Measurements from ENCODE around the gene DZIP3. TPM values are rescaled to one million over a fixed set of nuclear protein-coding genes. Genes with fewer than 3 reads are reported as not detected.
"Not testable (repeated sequence)": the region's sequence is repeated elsewhere in the genome, so short reads cannot be mapped to it uniquely, and the experiment has no call there.

DZIP3 gene
- total and polyA plus RNA-seq, 2 experiments from 2014 or later: 5.4 to 6.5 TPM

DNA sequence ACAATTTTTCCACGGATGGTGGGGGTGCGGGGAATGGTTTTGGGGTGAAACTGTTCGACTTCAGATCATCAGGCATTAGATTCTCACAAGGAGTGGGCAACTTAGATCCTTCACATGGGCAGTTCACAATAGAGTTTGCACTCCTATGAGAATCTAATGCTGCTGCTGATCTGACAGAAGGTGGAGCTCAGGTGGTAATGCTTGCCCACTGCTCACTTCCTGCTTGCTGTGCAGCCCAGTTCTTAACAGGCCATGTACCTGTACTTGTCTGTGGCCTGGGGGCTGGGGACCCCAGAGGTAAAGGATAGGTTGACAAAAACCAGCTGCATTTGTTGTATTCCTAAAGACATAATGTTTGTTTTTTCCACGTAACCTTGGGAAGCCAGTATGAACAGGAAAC lies 16.0 kb downstream of the DZIP3 start:
- no peak for DNase-seq
- TF ChIP-seq EZH2 (IDR thresholded peaks at IDR 0.05; ENCODE audit: insufficient read depth, poor library complexity, severe bottlenecking): no peak
- TF ChIP-seq EZH2phosphoT487 (IDR thresholded peaks at IDR 0.05; ENCODE audit: insufficient read depth, low read depth): no peak
- Histone ChIP-seq H3K79me2 (ENCODE audit: insufficient read depth) (no peaks in the 10 kb centered on the region), H3K9ac (no peak overlapping the region), H3K27me3 (replicated peaks; ENCODE audit: insufficient read depth) (no peaks in the 10 kb centered on the region), H3K4me2 (ENCODE audit: unreplicated experiment) (no peak overlapping the region), H3K4me3 (no peak overlapping the region), H3K36me3 (ENCODE audit: low read depth) (no peaks in the 10 kb centered on the region), H3K27ac (no peak overlapping the region), H3K4me1 (ENCODE audit: insufficient read depth) (peaks cover 7% of the 10 kb centered on the region; the same call in 1 of the 2 replicates), H3F3A (ENCODE audit: insufficient read depth) (0 out of 2 replicates have a peak, but pooled peaks cover 4% of the 10 kb centered on the region), H4K20me1 (ENCODE audit: insufficient read depth) (no peaks in the 10 kb centered on the region), H3K9me2 (ENCODE audit: insufficient read depth) (no peaks in the 10 kb centered on the region), H3K9me3 (ENCODE audit: low read depth) (no peaks in the 10 kb centered on the region), H2AFZ (no peak overlapping the region)
- WGBS, 2 experiments (ENCODE audit: low coverage in 1 of 2, low lambda C conversion rate in 2 of 2, missing lambda C conversion rate in 2 of 2): 75% methylated on average over 4 of the region's 4 CpGs
- in situ Hi-C loops (cut with MboI): no loop called here

DNA sequence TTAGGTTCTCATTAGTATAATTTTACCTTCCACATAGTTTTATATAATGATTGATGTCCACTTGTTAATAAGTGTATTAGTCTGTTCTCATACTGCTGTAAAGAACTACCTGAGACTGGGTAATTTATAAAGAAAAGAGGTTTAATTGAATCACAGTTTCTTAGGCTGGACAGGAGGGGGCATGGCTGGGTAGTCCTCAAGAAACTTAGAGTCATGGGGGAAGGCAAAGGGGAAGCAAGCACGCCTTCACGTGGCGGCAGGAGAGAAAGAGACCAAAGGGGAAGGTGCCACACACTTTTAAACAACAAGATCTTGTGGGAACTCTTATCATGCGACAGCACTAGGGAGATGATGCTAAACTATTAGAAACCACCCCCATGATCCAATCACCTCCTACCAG lies 19.2 kb downstream of the DZIP3 start:
- H3K4me2 ChIP-seq (ENCODE audit: unreplicated experiment): no peak overlapping the region
- H3K79me2 ChIP-seq (ENCODE audit: insufficient read depth): no peaks in the 10 kb centered on the region
- H3K36me3 ChIP-seq (ENCODE audit: low read depth): no peaks in the 10 kb centered on the region
- no peaks in the 10 kb centered on the region for H3K27me3 ChIP-seq (replicated peaks; ENCODE audit: insufficient read depth)
- H3K4me1 ChIP-seq (ENCODE audit: insufficient read depth): peaks cover 3% of the 10 kb centered on the region; the same call in 1 of the 2 replicates
- no peak overlapping the region for H3K27ac ChIP-seq
- no peaks in the 10 kb centered on the region for H3K9me3 ChIP-seq (ENCODE audit: low read depth)
- in situ Hi-C loops (cut with MboI): no loop called here
- no peaks in the 10 kb centered on the region for H4K20me1 ChIP-seq (ENCODE audit: insufficient read depth)
- 80 to 87% methylated on average over 4 of the region's 4 CpGs for WGBS, 2 experiments (ENCODE audit: low coverage in 1 of 2, low lambda C conversion rate in 2 of 2, missing lambda C conversion rate in 2 of 2)
- no peak for TF ChIP-seq EZH2phosphoT487 (IDR thresholded peaks at IDR 0.05; ENCODE audit: insufficient read depth, low read depth)
- TF ChIP-seq EZH2 (IDR thresholded peaks at IDR 0.05; ENCODE audit: insufficient read depth, poor library complexity, severe bottlenecking): no peak
- H3K9ac ChIP-seq: no peak overlapping the region
- no peak overlapping the region for H3K4me3 ChIP-seq
- H3K9me2 ChIP-seq (ENCODE audit: insufficient read depth): no peaks in the 10 kb centered on the region
- H2AFZ ChIP-seq: no peak overlapping the region
- 0 out of 2 replicates have a peak, but pooled peaks cover under 1% of the 10 kb centered on the region for H3F3A ChIP-seq (ENCODE audit: insufficient read depth)
- no peak for DNase-seq

DNA sequence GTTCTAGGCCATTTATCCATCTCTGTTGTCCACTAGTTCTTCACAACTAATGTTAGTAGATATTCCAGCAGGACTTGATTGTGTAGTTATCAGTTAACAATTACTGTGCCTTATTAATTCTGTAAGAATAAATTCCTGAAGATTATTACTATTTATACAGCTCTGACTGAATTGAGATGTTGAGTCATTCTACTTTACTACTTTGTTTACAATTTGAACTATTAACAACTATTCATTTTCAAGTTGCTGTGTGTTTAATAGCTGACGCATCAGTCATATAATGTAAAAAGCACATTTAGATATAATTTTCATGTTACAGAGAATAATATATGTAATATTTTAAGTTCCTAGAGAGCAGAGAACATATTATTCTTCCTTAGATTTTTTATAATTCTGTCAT lies 21.1 kb downstream of the DZIP3 start:
- H3K79me2 ChIP-seq (ENCODE audit: insufficient read depth): no peaks in the 10 kb centered on the region
- H3K4me1 ChIP-seq (ENCODE audit: insufficient read depth): no peaks in the 10 kb centered on the region
- no peaks in the 10 kb centered on the region for H4K20me1 ChIP-seq (ENCODE audit: insufficient read depth)
- H3K9ac ChIP-seq: no peak overlapping the region
- TF ChIP-seq EZH2 (IDR thresholded peaks at IDR 0.05; ENCODE audit: insufficient read depth, poor library complexity, severe bottlenecking) (no peak), EZH2phosphoT487 (IDR thresholded peaks at IDR 0.05; ENCODE audit: insufficient read depth, low read depth) (no peak)
- no peak overlapping the region for H3K4me3 ChIP-seq
- no peaks in the 10 kb centered on the region for H3K9me2 ChIP-seq (ENCODE audit: insufficient read depth)
- H3F3A ChIP-seq (ENCODE audit: insufficient read depth): no peaks in the 10 kb centered on the region
- no peaks in the 10 kb centered on the region for H3K36me3 ChIP-seq (ENCODE audit: low read depth)
- no peak overlapping the region for H2AFZ ChIP-seq
- no peak overlapping the region for H3K27ac ChIP-seq
- H3K9me3 ChIP-seq (ENCODE audit: low read depth): no peaks in the 10 kb centered on the region
- H3K4me2 ChIP-seq (ENCODE audit: unreplicated experiment): no peak overlapping the region
- DNase-seq: no peak
- no peaks in the 10 kb centered on the region for H3K27me3 ChIP-seq (replicated peaks; ENCODE audit: insufficient read depth)
- 100% methylated on average over 1 of the region's 1 CpG for WGBS, 2 experiments (ENCODE audit: low coverage in 1 of 2, low lambda C conversion rate in 2 of 2, missing lambda C conversion rate in 2 of 2)
- in situ Hi-C loops (cut with MboI): no loop called here

DNA sequence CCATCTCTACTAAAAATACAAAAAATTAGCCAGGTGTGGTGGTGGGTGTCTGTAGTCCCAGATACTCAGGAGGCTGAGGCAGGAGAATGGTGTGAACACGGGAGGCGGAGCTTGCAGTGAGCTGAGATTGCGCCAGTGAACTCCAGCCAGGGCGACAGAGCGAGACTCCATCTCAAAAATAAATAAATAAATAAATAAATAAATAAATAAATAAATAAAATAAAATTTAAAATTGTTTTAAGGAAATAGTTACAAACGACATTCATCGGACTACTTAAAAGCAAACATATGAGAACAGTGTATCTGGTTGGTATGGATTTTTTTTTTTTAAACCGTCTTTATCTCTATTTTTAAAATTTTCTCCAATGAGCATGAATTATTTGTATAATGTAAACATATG lies 26.6 kb downstream of the DZIP3 start:
- H3K79me2 ChIP-seq (ENCODE audit: insufficient read depth); H3K4me3 ChIP-seq; DNase-seq; H2AFZ ChIP-seq; H3K9ac ChIP-seq; H3K9me3 ChIP-seq (ENCODE audit: low read depth); H3K36me3 ChIP-seq (ENCODE audit: low read depth); H3F3A ChIP-seq (ENCODE audit: insufficient read depth); H4K20me1 ChIP-seq (ENCODE audit: insufficient read depth); H3K9me2 ChIP-seq (ENCODE audit: insufficient read depth); H3K4me2 ChIP-seq (ENCODE audit: unreplicated experiment); H3K27ac ChIP-seq; H3K27me3 ChIP-seq (replicated peaks; ENCODE audit: insufficient read depth); in situ Hi-C loops (cut with MboI); H3K4me1 ChIP-seq (ENCODE audit: insufficient read depth): not testable (repeated sequence)
- 91 to 93% methylated on average over 8 of the region's 8 CpGs for WGBS, 2 experiments (ENCODE audit: low coverage in 1 of 2, low lambda C conversion rate in 2 of 2, missing lambda C conversion rate in 2 of 2)

DNA sequence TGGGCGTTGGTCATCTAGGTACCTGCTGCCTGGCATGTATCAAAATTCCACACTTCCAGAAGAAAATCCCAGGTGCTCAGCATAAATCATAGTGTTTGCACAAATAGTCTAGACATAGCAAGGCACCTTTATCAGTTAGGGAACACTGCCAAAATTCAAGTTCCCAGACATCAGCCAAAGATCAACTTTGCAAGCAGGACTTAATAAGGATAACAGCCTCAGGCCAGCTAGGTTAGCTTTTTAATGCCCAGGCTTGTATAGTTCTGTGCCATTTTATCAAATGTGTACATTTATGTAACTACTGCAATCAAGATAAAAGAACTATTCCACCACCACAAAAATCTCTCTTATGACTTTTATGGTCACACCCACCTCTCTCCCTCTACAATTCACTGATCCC lies 30.7 kb downstream of the DZIP3 start:
- no peak overlapping the region for H3K4me3 ChIP-seq
- in situ Hi-C loops (cut with MboI): no loop called here
- no peak overlapping the region for H3K27ac ChIP-seq
- H3K27me3 ChIP-seq (replicated peaks; ENCODE audit: insufficient read depth): no peaks in the 10 kb centered on the region
- H4K20me1 ChIP-seq (ENCODE audit: insufficient read depth): no peaks in the 10 kb centered on the region
- no peak for DNase-seq
- WGBS, 2 experiments (ENCODE audit: low coverage in 1 of 2, low lambda C conversion rate in 2 of 2, missing lambda C conversion rate in 2 of 2): 78 to 91% methylated on average over 1 of the region's 1 CpG
- no peaks in the 10 kb centered on the region for H3K9me2 ChIP-seq (ENCODE audit: insufficient read depth)
- H2AFZ ChIP-seq: no peak overlapping the region
- H3K9ac ChIP-seq: no peak overlapping the region
- no peaks in the 10 kb centered on the region for H3F3A ChIP-seq (ENCODE audit: insufficient read depth)
- H3K9me3 ChIP-seq (ENCODE audit: low read depth): no peaks in the 10 kb centered on the region
- H3K36me3 ChIP-seq (ENCODE audit: low read depth): no peaks in the 10 kb centered on the region
- TF ChIP-seq EZH2phosphoT487 (IDR thresholded peaks at IDR 0.05; ENCODE audit: insufficient read depth, low read depth) (no peak), EZH2 (IDR thresholded peaks at IDR 0.05; ENCODE audit: insufficient read depth, poor library complexity, severe bottlenecking) (no peak)
- no peaks in the 10 kb centered on the region for H3K4me1 ChIP-seq (ENCODE audit: insufficient read depth)
- H3K79me2 ChIP-seq (ENCODE audit: insufficient read depth): no peaks in the 10 kb centered on the region
- H3K4me2 ChIP-seq (ENCODE audit: unreplicated experiment): no peak overlapping the region

All from GM23248 (cell line).